Stimulated activated CD8-positive, alpha-beta memory T cell treated with anti-CD3 and anti-CD28 coated beads, Interleukin-15, amount 100 ng/mL, for 1 hour (primary cell): ENCODE results near the gene SPRYD4.
"Not testable (repeated sequence)": the region's sequence is repeated elsewhere in the genome, so short reads cannot be mapped to it uniquely, and the experiment has no call there.

ENCODE experiments used
- DNase-seq: peaks from one replicate; pipeline ENCODE4 v3.0.0-alpha.2; 2020; ENCODE audit warnings: low read depth

Gene SPRYD4

GRCh38 chr12:56468216-56469006 lies at the start of gene SPRYD4:
Gene SPRYD4, plus strand, starts transcription at chr12:56468578. Its CDS starts 14 bp downstream, at chr12:56468592.
- peak; percentile 82 for DNase-seq

- DNase-seq = no peak
Observed at GRCh38 chr12:56420411-56420810, 48.0 kb upstream of the SPRYD4 start.

GRCh38 chr12:56425193-56425592 lies 43.2 kb upstream of the SPRYD4 start:
- DNase-seq = no peak

- DNase-seq = no peak
Observed at GRCh38 chr12:56425940-56426438, 42.4 kb upstream of the SPRYD4 start.

GRCh38 chr12:56431288-56431687 lies 37.1 kb upstream of the SPRYD4 start:
- DNase-seq = no peak

GRCh38 chr12:56431850-56432249 lies 36.5 kb upstream of the SPRYD4 start:
- DNase-seq = no peak

- DNase-seq = no peak
Observed at GRCh38 chr12:56434828-56435227, 33.5 kb upstream of the SPRYD4 start.

- DNase-seq = no peak
Observed at GRCh38 chr12:56437430-56438176, 30.8 kb upstream of the SPRYD4 start.

GRCh38 chr12:56443208-56443607 lies 25.2 kb upstream of the SPRYD4 start:
- not testable (repeated sequence) for DNase-seq

- DNase-seq = peak; percentile 64
Observed at GRCh38 chr12:56448860-56449621, 19.3 kb upstream of the SPRYD4 start, which contains the start of gene TIMELESS. Gene TIMELESS, minus strand, starts transcription at chr12:56449426. Its CDS starts 15,256 bp downstream, at chr12:56434170.

- DNase-seq = no peak
Observed at GRCh38 chr12:56449622-56449984, 18.8 kb upstream of the SPRYD4 start.

GRCh38 chr12:56450241-56450640 lies 18.1 kb upstream of the SPRYD4 start:
- no peak for DNase-seq

GRCh38 chr12:56451147-56451546 lies 17.2 kb upstream of the SPRYD4 start:
- DNase-seq = no peak

GRCh38 chr12:56454557-56454956 lies 13.8 kb upstream of the SPRYD4 start, which contains the start of gene MIP:
Gene MIP, minus strand, starts transcription at chr12:56454657. Its CDS starts 44 bp downstream, at chr12:56454613.
- DNase-seq = no peak

GRCh38 chr12:56457817-56458216 lies 10.6 kb upstream of the SPRYD4 start:
- DNase-seq = no peak

- no peak for DNase-seq
Observed at GRCh38 chr12:56461235-56462159, 6.9 kb upstream of the SPRYD4 start.

- DNase-seq = no peak
Observed at GRCh38 chr12:56462565-56462964, 5.8 kb upstream of the SPRYD4 start.

GRCh38 chr12:56469007-56469930 lies 891 bp downstream of the SPRYD4 start:
- no peak for DNase-seq

- no peak for DNase-seq
Observed at GRCh38 chr12:56474389-56474788, 6.0 kb downstream of the SPRYD4 start.

- DNase-seq = no peak
Observed at GRCh38 chr12:56476143-56476542, 7.8 kb downstream of the SPRYD4 start.
